Mucosa of descending colon (tissue), 3 donors: Measurements from ENCODE around the gene ADAP1. TPM values are rescaled to one million over a fixed set of nuclear protein-coding genes. Genes with fewer than 3 reads are reported as not detected.

Experiments used
- ATAC-seq: fragments of 200-7000 bp; cut with Tn5 transposase; one replicate; pipeline ENCODE4 v1.9.1; 2020; ENCODE audit warnings: mild to moderate bottlenecking, moderate library complexity
- DNase-seq, 3 donors: peaks; one replicate each; pipeline ENCODE4 v3.0.0-alpha.2; 2020
- H3K36me3 ChIP-seq: fragments of 200-600 bp; one replicate; pipeline ENCODE4 v1.8.0; 2021; ENCODE audit warnings: low read depth, mild to moderate bottlenecking
- H3K4me1 ChIP-seq: fragments of 200-600 bp; one replicate; pipeline ENCODE4 v1.8.0; 2021; ENCODE audit warnings: low read depth, mild to moderate bottlenecking
- H3K4me3 ChIP-seq: fragments of 200-600 bp; one replicate; pipeline ENCODE4 v1.8.0; 2021; ENCODE audit warnings: mild to moderate bottlenecking
- H3K9me3 ChIP-seq: fragments of 200-600 bp; one replicate; pipeline ENCODE4 v1.8.0; 2021; ENCODE audit warnings: mild to moderate bottlenecking
- intact Hi-C, 2 donors: fragments of 100-400 bp; cut with DNase I in 1 of 2; cut with micrococcal nuclease in 1 of 2; formaldehyde crosslinking; loops; one replicate each; pipeline versions ENCODE4 v1.11.0 to v1.11.1; 2022; cut with DNase I, micrococcal nuclease
- total RNA-seq, 3 donors: library from RNA; stranded (reverse); fragmentation: NEBNext Ultra II Directional in 2 of 3; extraction: Animal tissue kit (Norgen Biotek cat#: 25700) in 2 of 3; gene quantifications; one replicate each; pipeline versions ENCODE4 v1.2.1 to v1.2.4, GENCODE V29; 2021 to 2023
- TF ChIP-seq, protein P1 (sequence below): fragments of 200-600 bp; IDR thresholded peaks from one replicate; pipeline ENCODE4 v1.8.0; 2022; ENCODE audit warnings: antibody characterized with exemption, mild to moderate bottlenecking
- donor health status: DM: no; HTN: no; CAD: no; lungs with moderate emphysema.
- donor health status: DM: no; HTN: no; CAD: no.
- donor health status: DM: no; HTN: yes; CAD: no.

Gene ADAP1
- total RNA-seq, 3 donors from 2014 or later: 80.7 to 153 (median 98.8) TPM

DNA sequence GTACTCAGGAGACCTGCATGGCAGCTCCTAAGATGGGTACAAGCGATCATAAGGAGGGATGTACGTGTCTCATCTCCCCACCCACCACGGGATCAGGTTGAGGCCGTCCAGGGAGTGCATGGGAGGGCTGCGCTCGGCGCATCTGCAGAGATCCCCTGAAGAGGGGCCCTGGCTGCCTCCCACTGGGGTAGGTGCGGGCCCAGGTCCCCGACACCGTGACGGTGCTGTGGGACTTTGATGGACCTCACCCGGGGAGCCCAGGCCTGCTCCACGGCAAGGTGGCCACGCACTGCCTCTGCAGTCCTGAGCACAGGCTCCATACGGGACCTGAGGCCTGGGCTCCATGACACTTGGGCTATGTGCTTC is 65.5 kb downstream of the ADAP1 start:
- H3K36me3 ChIP-seq: peaks cover 2% of the 10 kb centered on the region
- TF ChIP-seq, protein P1, sequence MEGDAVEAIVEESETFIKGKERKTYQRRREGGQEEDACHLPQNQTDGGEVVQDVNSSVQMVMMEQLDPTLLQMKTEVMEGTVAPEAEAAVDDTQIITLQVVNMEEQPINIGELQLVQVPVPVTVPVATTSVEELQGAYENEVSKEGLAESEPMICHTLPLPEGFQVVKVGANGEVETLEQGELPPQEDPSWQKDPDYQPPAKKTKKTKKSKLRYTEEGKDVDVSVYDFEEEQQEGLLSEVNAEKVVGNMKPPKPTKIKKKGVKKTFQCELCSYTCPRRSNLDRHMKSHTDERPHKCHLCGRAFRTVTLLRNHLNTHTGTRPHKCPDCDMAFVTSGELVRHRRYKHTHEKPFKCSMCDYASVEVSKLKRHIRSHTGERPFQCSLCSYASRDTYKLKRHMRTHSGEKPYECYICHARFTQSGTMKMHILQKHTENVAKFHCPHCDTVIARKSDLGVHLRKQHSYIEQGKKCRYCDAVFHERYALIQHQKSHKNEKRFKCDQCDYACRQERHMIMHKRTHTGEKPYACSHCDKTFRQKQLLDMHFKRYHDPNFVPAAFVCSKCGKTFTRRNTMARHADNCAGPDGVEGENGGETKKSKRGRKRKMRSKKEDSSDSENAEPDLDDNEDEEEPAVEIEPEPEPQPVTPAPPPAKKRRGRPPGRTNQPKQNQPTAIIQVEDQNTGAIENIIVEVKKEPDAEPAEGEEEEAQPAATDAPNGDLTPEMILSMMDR: no peak

DNA sequence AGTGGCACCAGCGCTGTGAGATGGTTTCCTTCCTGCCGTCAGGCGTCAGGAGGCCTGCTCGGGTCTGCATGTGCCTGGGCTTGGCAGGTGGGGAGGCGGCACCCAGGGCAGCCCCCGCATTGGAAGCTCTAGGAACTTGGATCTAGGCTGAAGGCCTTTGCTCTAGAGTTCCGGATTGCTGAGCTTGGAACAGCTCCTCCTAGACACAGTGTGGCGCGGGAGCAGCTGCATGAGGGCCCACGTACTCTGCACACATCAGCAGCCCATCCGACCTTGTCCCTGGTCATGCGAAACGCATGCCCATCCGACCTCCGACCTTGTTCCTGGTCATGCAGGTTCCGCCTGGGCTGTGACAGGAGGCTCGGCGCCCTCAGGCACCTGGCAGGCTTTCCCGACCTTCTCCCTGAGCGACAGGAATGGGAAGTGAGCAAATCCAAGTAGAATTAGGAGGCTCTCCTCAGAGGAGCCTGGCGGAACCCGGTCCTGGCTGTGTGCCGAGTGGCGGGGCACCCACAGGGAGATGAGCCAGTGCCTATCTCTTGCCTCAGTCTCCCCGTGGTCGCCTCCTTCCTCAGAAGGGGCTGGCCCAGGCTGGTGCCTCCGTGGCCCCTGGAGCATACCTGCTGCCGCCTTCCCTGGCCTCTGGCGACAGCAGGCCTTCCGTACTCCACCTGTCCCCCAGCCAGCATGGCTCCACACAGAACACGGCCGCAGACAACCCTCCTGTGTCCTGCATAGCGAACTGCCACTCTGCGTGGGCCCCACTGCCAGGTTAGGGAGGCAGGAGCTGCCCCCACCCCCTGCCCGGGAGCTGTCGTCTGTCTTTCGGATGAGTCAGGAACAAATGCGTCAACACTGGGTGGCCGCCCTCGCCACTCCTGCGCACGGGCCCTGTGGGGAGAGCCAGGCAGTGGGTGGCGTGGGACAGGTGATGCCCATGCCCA is 66.1 kb downstream of the ADAP1 start:
- TF ChIP-seq, protein P1: no peak
- ATAC-seq (no peak), DNase-seq (peak in 2 of 3 donors; percentile 27 to 38)
- Histone ChIP-seq H3K9me3 (no peaks in the 10 kb centered on the region), H3K4me1 (no peaks in the 10 kb centered on the region), H3K36me3 (no peaks in the 10 kb centered on the region), H3K4me3 (no peak overlapping the region)
- intact Hi-C loops: no loop called here

More for the DNA sequence above, 65.5 kb downstream of the ADAP1 start:
- Histone ChIP-seq H3K9me3 (no peaks in the 10 kb centered on the region), H3K4me3 (no peak overlapping the region), H3K4me1 (no peaks in the 10 kb centered on the region)
- intact Hi-C loops: no loop called here
- DNase-seq (peak in 1 of 3 donors; percentile 52), ATAC-seq (no peak)

DNA sequence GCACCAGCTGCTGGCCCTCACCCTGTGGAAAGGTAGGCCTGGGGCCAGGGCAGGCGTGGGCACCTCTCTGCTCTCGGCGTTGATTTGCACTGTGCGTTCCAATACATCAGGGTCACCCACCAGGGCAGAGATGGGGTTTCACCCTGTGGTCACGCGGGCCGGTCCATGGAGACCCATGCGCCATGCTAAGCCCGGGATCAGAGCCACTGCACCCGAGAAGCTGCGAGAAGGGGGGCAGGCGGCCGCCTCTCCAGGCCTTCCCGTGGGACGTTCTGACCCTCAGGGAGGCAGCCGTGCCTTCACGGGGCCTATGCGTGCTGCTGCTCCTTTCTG is 67.0 kb downstream of the ADAP1 start:
- intact Hi-C loops: no loop called here
- ATAC-seq (no peak), DNase-seq (peak in 2 of 3 donors; percentile 18 to 34)
- no peaks in the 10 kb centered on the region for H3K36me3 ChIP-seq
- no peaks in the 10 kb centered on the region for H3K9me3 ChIP-seq
- peaks cover 4% of the 10 kb centered on the region for H3K4me1 ChIP-seq
- no peak overlapping the region for H3K4me3 ChIP-seq
- TF ChIP-seq, protein P1: no peak

DNA sequence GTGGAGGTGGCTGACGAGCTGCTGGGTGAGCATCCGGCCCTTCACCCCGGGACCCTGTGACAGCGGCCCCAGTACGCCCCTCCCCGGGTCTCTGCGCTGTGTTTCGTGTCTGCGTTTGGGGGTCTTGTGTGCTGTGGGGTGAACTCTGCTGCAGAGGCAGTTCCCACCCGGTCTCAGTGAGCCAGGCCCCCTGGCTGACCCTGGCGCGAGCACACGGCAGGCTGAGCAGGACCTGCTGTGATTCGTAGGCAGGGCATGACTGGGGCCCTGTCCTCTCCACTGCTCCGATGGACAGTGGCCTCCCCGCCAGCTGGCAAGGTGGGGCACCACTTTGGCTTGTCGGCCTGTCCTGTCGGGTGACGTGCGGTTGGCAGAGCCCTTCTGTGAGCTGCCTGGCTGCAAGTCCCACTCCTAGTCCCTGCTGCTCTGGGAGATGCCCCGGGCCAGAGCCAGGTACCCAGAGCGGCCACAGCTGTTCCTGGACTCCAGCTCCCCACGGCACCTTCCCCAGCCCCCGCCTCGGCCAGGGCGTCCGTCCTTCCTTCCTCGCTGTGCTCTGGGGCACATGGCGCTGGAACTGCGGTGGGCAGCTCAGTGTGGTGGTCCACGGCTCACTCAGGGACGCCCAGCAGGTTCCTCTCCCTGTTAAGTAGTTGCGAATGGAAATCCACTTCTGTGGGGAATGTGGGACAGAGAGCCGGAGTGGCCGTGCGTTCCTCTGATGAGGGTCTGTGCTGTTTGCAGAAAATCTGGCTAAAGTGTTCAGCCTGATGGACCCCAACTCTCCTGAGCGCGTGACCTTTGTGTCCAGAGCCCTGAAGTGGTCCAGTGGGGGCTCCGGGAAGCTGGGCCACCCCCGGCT is 67.6 kb downstream of the ADAP1 start:
- no peak for ATAC-seq
- H3K4me1 ChIP-seq: peaks cover 4% of the 10 kb centered on the region
- H3K36me3 ChIP-seq: no peaks in the 10 kb centered on the region
- intact Hi-C loops: no loop called here
- no peak overlapping the region for H3K4me3 ChIP-seq
- peak in 2 of 3 donors; percentile 17 to 48 for DNase-seq
- H3K9me3 ChIP-seq: no peaks in the 10 kb centered on the region
- TF ChIP-seq, protein P1: no peak

DNA sequence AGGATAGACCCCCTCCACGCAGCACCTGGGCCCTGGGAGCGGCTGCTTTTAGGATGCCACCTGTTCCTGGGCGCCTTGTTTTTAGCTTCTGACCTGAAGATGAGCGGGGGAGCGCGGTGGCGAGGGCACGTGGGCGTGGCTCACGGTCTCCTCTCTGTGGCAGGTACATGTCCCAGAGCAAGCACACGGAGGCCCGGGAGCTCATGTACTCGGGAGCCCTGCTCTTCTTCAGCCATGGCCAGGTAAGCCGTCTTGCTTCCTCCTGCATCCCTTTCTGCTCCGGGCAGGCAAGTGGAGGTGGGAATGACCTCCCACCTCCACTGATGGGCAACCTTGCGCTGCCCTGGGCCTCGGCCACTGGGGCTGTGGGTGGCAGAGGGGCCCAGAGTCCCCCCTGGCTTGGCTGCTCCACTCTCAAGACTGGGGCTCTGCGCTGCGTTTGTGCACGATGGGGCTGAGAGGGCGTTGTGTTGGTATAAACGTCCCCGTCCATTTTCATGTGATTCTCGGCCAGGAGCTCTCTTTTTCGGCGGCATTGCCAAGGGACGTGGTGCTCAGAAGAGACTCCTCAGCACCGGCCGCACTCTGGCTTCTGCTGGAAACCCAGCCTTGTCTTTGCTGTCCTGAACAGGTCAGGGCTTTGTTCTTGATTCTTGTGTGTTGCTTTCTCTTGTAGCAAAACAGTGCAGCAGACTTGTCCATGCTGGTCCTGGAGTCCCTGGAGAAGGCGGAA is 68.4 kb downstream of the ADAP1 start:
- ATAC-seq (no peak), DNase-seq (peak in 2 of 3 donors; percentile 10 to 38)
- Histone ChIP-seq H3K4me1 (peaks cover 4% of the 10 kb centered on the region), H3K4me3 (no peak overlapping the region), H3K36me3 (no peaks in the 10 kb centered on the region), H3K9me3 (no peaks in the 10 kb centered on the region)
- TF ChIP-seq, protein P1: no peak
- intact Hi-C loops: no loop called here
